IPS-NIHi7 (cell line): ENCODE data around the gene MBNL3.
"Not testable (repeated sequence)": the region's sequence is repeated elsewhere in the genome, so short reads cannot be mapped to it uniquely, and the experiment has no call there.

Experiments used
- DNase-seq: peaks from one replicate; pipeline ENCODE4 v3.0.0; 2012; ENCODE audit warnings: mixed read lengths; ENCODE audit errors: extremely low spot score

The MBNL3 gene

DNA sequence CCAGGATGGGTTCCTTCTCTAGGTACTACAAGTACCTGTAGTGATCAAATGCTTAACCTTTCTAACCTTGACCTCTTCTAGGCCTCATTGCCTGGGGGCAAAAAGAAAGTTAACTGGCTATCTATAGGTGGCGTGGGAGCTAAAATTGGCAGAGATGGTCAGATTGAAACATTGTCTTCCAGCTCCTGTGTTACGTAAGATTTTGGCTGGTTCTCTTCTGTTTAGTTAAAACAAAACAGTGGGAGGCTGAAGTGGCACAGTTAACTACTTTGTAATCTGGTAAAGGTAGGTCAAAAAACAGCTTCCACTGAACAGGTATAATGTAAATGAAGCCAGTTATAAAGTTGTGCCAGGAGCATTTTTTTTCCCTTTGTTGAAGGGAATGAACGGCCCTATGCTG is 115.2 kb downstream of the MBNL3 start:
- DNase-seq: no peak

DNA sequence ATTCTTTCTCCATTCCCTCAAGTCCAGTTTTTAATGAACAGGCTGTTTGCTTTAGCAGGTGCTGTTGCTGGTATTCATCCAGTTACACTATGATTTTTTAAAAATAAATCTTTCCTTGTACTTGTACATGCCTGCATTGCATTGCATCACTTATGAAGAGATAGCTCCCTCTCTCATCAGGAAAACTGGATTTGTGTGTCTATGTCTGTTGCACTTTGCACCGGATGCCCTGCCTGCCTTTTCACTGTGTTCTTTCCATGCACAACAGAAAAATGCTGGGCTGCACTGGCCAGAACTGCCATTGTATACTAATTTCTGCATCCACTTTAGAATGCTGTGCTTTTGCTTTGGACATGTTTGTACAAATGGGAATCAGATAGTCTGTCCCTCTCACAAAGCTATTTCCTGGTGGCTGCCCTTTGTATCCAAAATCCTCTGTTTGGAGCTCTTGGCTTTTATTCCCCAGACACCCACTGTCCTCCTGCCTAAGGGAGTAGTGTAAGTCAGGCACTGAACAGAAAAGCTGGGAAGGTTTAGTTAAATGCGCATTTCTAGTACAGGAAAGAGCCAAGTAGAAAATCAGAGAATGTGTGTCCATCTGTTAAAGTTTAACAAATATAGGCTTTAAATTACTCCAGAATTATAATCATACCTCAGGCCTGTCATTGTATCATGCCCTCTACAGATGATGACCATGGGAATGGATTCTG is 119.1 kb downstream of the MBNL3 start:
- no peak for DNase-seq

DNA sequence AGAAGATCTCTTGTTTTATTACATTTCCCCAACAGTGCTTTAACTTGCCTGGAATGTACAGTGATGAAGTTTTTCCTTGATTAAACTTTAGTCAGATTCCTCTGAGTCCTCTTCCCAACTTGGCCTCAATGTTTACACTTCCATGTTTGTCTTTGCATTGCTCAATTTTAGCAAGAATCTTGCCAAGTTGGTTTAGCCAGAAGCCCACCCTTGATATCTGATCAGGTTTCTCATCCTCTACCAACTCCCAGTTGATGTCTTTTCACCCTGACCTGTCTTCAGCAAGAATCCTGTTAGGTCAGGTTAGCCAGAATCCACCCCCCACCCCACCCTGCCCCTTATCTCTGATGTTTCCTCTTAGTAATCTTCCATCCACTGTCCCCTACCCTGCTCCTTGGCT is 120.9 kb downstream of the MBNL3 start:
- DNase-seq: no peak

DNA sequence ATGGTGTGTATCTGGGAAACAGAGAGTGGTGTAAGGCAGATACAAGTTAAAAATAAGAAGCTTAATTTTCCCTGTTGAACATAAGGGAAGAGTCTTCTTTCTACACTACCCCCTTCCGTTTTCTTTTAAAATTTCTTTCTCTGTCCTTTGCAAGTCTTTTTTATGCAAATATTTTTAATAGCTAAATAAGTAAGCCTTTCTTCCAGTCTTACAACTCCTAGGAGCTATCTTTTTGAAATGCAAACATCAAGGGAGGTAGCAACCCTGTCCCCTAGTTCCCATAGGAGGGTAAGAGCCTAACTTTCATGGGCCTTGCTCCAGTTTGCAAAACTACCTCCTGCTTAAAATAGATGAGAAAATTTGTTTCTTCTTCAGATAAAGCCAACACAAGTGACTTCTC is 121.5 kb downstream of the MBNL3 start:
- DNase-seq: peak; percentile 22

DNA sequence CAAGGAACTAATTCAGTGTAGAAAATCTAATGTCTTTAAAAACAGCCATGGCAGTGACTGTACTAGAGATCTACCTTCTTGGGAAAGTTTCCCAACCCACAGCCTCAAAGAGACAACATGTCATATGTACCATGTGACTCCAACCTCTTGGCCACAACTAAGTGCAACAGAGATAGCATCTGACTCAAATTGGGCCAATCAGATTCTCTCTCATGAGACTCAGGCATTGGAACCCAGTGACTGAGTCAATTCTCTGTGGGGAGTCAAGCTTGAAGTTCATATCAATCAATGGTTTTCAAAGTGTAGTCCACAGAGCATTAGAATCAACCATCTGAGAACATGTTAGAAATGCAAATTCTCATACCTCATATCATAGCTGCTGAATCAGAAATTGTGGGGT is 123.3 kb downstream of the MBNL3 start:
- no peak for DNase-seq

DNA sequence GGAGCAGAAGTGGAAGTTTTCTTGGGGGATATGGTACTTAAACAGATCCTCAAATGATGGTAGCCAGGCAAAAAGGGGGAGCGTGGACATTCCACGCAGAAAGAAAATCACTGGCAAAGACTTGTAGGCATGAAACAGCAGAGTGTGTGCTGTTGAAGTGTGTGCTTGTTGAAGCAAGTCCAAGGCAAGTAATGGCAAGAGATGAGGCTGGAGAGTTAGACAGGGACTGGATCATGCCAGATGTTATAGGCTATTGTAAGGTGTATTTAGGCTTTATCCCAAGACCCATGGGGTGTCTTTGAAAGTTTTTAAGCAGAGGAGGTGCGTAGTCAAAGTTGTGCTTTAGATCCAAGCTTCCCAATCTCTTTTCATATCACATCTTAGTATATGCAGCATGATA is 124.5 kb downstream of the MBNL3 start:
- no peak for DNase-seq

DNA sequence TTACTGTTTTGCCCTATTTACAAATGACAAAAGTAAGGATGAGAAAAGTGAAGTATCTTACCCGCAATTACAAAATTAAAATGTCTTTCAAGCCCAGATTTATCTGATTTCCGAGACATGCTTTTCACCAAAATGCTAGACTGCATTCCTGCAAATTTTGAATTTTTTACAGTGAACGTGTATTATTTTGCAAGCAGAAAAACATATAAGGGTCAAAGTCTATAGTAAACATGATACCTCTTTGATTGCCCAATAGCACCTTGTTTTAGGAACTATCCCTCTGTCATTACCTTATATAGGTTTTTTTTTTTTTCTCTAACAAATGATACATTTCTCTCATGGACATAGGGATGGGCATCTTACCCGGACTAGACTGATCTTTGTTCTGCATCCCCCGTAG is 135.4 kb downstream of the MBNL3 start:
- DNase-seq: no peak

DNA sequence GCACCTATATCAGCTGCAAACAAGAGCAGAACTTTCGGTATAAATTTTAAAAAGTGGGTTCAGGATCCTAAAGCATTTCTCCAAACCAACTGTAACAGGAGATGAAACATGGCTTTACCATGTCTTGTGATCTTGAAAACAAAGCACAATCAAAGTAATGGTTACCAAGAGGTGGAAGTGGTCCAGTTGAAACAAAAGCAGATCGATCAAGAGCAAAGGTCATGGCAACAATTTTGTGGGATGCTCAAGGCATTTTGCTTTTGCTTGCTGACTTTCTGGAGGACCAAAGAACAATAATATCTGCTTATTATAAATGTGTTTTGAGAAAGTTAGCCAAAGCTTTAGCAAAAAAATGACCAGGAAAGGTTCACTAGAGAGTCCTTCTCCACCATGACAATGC is 152.7 kb downstream of the MBNL3 start:
- DNase-seq: no peak

DNA sequence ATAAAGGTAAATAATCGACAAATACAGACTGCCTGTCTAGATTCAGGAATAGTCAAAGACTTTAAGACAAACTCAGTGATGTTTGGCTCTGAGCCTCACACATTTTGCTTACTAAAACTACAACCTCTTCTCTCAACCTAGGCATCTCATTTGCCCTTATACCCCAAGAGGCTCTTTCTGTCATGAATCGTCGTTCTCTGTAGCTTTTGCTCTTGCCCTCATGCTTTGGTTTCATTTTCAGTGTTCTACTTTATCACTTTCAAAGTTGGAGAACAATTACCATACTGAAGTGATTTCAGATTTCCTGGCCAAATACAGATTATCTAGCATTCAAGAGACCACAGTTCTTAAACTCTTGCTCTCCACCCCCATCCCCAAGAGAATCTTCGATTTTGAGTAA is 155.5 kb downstream of the MBNL3 start:
- DNase-seq: no peak

DNA sequence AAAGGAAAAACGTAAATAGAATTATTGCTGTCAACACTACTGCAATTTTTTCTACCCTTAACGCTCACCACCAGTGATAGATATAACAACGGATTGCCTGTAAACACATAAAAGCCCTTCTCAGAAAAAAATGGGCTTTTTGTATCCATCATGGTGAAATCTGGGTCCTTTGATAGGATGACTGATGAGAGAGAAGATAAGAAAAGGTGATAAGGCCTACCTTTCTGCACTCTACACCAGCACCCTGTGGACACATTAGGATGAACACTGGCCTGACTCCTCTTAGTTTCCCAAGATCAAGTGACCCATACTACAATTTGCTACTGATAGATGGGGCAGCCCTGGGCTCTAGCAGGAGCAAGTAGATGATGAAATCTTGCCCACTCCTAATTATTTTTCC is 157.3 kb downstream of the MBNL3 start:
- DNase-seq: no peak

DNA sequence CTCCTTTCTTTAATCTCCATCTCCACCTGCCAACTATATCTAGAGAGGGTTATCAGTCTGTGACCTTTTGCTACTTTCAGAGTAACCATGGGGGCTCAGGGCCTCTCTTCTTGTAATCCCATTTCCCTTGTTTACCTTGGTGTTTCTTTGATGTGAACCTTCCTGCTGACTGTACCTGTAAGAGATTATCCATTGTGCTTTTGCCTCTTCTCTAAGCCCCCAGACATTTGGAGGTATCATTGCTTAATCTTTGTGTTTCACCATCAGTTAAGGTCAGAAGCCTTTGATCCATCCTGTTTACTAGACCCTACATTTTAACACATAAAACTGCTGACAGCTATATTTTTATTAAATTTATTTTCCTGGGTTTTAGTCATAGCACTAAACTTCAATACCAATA is 157.8 kb downstream of the MBNL3 start:
- no peak for DNase-seq

DNA sequence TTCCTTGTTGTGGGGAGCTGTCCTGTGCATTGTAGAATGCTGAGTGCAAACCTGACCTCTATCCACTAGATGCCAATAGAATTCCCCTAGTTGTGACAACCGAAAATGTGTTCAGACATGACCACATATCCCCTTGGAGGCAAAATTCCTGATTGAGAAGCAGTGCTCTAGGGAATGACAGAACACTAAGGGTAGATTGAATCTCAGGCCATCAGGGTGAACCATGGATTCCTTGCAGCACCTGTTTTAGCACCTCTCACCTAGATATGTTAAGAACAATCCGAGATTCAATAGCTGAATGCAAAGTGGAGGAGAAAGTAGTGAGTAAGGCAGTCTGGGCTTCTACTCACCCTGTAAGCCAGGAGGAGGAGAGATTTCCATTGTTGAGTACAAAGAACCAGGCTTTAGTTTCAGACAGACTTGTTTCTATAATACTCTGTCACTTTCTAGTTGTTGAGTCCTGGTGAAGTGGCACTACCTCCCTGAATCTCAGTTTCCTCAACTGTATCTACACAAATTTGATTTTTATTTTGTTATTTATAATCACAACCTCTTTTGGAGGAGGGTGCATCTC is 158.6 kb downstream of the MBNL3 start:
- no peak for DNase-seq

DNA sequence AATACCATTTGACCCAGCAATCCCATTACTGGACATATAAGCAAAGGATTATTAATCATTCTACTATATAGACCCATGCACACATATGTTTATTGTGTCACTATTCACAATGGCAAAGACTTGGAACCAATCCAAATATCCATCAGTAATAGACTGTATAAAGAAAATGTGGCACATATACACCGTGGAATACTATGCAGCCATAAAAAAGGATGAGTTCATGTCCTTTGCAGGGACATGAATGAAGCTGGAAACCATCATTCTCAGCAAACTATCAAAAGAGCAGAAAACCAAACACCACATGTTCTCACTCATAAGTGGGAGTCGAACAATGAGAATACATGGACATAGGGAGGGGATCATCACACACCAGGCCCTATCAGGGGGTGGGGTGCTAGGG is 161.9 kb downstream of the MBNL3 start:
- not testable (repeated sequence) for DNase-seq
